Mucosa of rectum (tissue), 2 donors: Measurements from ENCODE around the gene CRHR2.
"Not testable (repeated sequence)": the region's sequence is repeated elsewhere in the genome, so short reads cannot be mapped to it uniquely, and the experiment has no call there.

Experiments
- H3K27ac ChIP-seq, 2 donors: one replicate each; pipeline ENCODE4 v1.7.0; 2013; ENCODE audit warnings: inconsistent platforms in 2 of 2, low read depth in 2 of 2, low read length in 2 of 2
- H3K27me3 ChIP-seq, 2 donors: one replicate each; pipeline ENCODE4 v1.7.0; 2013; ENCODE audit warnings: low read length in 2 of 2; ENCODE audit not compliant: control insufficient read depth in 2 of 2, insufficient read depth in 2 of 2
- H3K36me3 ChIP-seq, 2 donors: one replicate each; pipeline ENCODE4 v1.7.0; 2013; ENCODE audit warnings: low read length in 2 of 2; ENCODE audit not compliant: control insufficient read depth in 2 of 2, insufficient read depth in 2 of 2
- H3K4me1 ChIP-seq, 2 donors: one replicate each; pipeline ENCODE4 v1.7.0; 2013; ENCODE audit warnings: low read length in 2 of 2, mild to moderate bottlenecking in 1 of 2; ENCODE audit not compliant: control insufficient read depth in 2 of 2, insufficient read depth in 2 of 2
- H3K4me3 ChIP-seq, 2 donors: one replicate each; pipeline ENCODE4 v1.7.0; 2013; ENCODE audit warnings: low read length in 2 of 2
- H3K9ac ChIP-seq, 2 donors: one replicate each; pipeline ENCODE4 v1.7.0; 2013; ENCODE audit warnings: low read length in 2 of 2, low read depth in 1 of 2, mild to moderate bottlenecking in 1 of 2
- H3K9me3 ChIP-seq, 2 donors: one replicate each; pipeline ENCODE4 v1.7.0; 2013; ENCODE audit warnings: low read length in 2 of 2; ENCODE audit not compliant: control insufficient read depth in 2 of 2
- donor health status: healthy.
- donor health status: Normal muscosa, but diverticular disease.

The CRHR2 gene

DNA sequence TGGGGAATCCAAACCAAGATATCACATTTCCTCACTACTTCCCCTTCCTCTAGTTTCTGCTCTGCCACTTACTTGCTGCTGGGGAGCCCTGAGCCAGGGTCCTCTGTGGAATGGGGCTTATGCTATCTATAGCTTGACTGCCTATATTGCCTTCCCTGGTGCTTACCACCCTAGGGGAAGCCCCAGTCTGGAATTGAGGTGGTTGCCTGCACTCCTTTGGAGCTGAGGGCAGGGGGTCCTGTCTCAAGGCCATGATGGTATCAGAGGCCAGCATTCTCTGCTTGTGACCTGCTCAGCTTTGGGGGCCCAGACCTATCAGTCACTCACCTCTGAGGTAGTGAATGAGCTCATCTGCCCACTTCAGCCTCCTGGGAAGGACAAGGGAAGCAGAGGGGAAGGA, 40.4 kb upstream of the CRHR2 start:
- H3K27ac ChIP-seq = no peak overlapping the region
- H3K36me3 ChIP-seq = no peaks in the 10 kb centered on the region
- H3K9ac ChIP-seq = no peak overlapping the region
- no peak overlapping the region for H3K4me3 ChIP-seq
- peaks cover 3 to 5% of the 10 kb centered on the region in 2 donors for H3K9me3 ChIP-seq
- no peaks in the 10 kb centered on the region for H3K27me3 ChIP-seq
- H3K4me1 ChIP-seq = no peaks in the 10 kb centered on the region

DNA sequence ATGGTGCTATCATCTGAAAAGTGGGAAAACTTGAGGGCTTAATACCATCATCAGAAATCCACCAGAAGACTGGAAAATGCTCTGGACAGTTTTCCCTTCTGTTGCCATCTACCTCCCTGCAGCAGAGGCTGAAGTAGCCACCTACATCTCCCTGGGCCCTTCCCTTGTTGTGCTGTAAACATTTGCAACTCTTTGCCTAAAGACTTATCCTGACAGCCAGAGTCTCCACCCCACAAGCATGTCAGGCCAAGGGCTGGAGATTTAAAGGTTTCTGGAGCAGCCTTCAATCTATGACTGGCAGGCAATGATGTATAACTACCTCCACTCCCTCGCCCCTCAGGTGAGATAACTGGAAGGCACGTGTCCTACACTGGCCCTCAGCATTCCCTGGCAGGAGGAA, 39.9 kb upstream of the CRHR2 start:
- no peak overlapping the region for H3K27ac ChIP-seq
- H3K27me3 ChIP-seq = no peaks in the 10 kb centered on the region
- H3K4me1 ChIP-seq = no peaks in the 10 kb centered on the region

DNA sequence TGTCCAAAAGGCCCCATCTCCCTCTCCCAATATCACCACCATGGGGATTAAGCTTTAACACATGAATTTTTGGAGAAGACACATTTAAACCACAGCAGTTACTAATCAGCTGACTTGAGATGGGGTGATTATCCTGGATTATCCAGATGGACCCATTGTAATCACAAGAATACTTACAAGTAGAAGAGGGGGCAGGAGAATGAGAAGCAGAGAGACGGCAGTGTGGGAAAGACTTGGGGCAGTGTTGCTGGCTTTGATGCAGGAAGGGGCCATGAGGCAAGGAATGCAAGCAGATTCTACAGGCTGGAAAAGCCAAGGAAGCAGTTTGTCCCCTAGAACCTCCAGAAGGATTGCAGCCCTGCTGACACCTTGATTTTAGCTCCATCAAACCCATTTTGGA, 39.0 kb upstream of the CRHR2 start:
- Histone ChIP-seq H3K9me3 (peaks cover 3 to 5% of the 10 kb centered on the region in 2 donors), H3K9ac (no peak overlapping the region), H3K27ac (no peak overlapping the region), H3K4me1 (no peaks in the 10 kb centered on the region), H3K36me3 (no peaks in the 10 kb centered on the region), H3K27me3 (no peaks in the 10 kb centered on the region), H3K4me3 (no peak overlapping the region)

More for the DNA sequence above, 39.9 kb upstream of the CRHR2 start:
- Histone ChIP-seq H3K36me3 (no peaks in the 10 kb centered on the region), H3K4me3 (no peak overlapping the region), H3K9ac (no peak overlapping the region), H3K9me3 (peaks cover 3 to 5% of the 10 kb centered on the region in 2 donors)

DNA sequence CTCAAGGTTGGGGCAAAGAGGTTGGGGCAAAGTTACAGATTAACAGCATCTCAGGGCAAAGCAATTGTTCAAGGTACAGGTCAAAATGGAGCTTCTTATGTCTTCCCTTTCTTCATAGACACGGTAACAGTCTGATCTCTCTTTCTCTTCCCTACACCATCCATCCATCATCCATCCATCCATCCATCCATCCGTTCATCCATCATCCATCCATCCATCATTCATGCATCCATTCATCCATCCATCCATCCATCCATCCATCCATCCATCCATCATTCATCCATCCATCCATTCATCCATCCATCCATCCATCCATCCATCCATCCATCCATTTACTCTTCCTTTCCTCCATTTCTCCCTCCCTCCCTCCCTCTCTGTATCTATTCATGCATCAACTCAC, 37.2 kb upstream of the CRHR2 start:
- H3K4me3 ChIP-seq, H3K27ac ChIP-seq, H3K36me3 ChIP-seq, H3K4me1 ChIP-seq, H3K9ac ChIP-seq, H3K27me3 ChIP-seq, H3K9me3 ChIP-seq: not testable (repeated sequence)

DNA sequence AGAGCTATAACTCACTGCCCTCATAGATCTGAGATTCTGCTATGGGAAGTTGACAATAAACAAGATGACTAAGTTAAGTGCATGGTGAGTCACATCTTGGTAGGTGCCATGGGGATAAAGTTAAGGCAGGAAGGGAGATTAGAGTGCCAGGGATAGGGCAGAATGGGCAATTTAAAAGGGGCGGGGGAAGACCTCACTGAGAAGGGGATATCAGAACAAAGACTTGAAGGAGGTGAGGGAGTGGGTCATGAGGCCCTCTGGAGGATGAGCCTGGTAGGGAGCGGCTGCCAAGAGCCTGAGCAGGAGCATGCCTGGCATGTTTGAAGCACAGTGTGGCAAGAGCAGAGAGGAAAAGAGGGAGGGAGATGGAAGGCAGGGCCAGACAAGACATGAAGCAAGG, 34.9 kb upstream of the CRHR2 start:
- Histone ChIP-seq H3K27me3 (no peaks in the 10 kb centered on the region), H3K4me3 (no peak overlapping the region), H3K36me3 (no peaks in the 10 kb centered on the region), H3K9me3 (peaks cover 3 to 5% of the 10 kb centered on the region in 2 donors), H3K9ac (no peak overlapping the region), H3K27ac (no peak overlapping the region), H3K4me1 (no peaks in the 10 kb centered on the region)

DNA sequence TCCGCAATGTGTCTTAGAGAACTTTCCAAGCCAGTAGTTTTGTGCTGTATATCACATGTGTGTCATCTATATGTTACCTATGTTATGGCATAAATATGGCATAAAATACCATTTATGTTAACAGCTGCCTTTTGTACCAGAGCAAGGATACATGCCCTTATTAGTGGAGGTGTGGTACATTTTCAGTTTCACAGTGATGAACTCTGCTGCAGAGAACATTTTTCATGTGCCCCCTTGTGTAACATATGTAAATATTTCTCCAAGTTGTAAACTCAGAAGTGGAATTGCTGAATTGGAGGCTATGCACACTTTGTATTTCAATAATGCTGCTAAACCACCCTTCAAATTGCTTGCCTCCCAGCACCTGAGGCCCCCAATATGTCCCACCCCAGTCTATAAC, 31.9 kb upstream of the CRHR2 start:
- Histone ChIP-seq H3K4me3 (no peak overlapping the region), H3K4me1 (no peaks in the 10 kb centered on the region), H3K36me3 (no peaks in the 10 kb centered on the region), H3K9me3 (peaks cover 0 to 3% of the 10 kb centered on the region in 2 donors), H3K27me3 (no peaks in the 10 kb centered on the region), H3K9ac (no peak overlapping the region), H3K27ac (no peak overlapping the region)

DNA sequence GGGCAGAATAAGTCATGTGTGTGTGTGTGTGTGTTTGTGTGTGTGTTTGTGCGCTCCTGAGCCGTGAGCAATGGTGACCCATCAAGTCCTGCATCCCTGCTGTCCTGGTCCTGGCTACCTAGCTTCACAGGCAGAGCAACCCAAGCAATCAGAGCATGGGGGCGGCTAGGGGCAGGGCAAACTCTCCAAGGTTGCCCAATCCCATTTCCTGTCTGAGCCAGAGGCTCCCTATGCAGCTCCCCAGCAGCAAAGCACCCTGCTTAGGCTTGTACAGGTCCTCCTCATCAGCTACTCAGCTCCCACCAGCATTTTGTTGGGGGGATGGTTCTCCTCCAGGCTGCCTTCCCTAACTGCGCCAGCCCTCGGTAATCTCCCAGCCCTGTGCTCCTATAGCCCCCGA, 31.1 kb upstream of the CRHR2 start:
- H3K36me3 ChIP-seq = no peaks in the 10 kb centered on the region
- no peak overlapping the region for H3K9ac ChIP-seq

DNA sequence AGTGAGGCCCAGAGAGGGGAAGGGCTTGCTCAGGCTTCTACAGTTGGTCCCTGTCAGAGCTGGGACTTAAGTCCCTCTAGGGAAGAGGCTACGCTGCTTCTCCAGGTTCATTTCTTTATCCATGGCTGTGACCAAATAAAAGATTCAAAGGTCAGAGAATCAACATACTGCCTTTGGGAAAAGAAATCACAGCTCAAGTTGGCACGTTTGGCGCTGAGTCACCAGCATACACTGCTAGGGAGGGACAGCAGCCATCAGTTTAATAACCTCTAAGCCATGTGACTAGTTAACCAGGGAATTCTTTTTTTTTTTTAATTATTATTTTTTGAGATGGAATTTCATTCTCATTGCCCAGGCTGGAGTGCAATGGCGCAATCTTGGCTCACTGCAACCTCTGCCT, 28.4 kb upstream of the CRHR2 start:
- H3K9me3 ChIP-seq = no peaks in the 10 kb centered on the region
- no peaks in the 10 kb centered on the region for H3K36me3 ChIP-seq
- H3K4me3 ChIP-seq = no peak overlapping the region
- H3K27ac ChIP-seq = no peak overlapping the region
- H3K27me3 ChIP-seq = no peaks in the 10 kb centered on the region
- no peak overlapping the region for H3K9ac ChIP-seq
- peaks cover 0 to 3% of the 10 kb centered on the region in 2 donors for H3K4me1 ChIP-seq

More for the DNA sequence above, 31.1 kb upstream of the CRHR2 start:
- no peaks in the 10 kb centered on the region for H3K4me1 ChIP-seq
- H3K27me3 ChIP-seq = no peaks in the 10 kb centered on the region
- H3K4me3 ChIP-seq = no peak overlapping the region
- H3K9me3 ChIP-seq = peaks cover 0 to 3% of the 10 kb centered on the region in 2 donors
- no peak overlapping the region for H3K27ac ChIP-seq

DNA sequence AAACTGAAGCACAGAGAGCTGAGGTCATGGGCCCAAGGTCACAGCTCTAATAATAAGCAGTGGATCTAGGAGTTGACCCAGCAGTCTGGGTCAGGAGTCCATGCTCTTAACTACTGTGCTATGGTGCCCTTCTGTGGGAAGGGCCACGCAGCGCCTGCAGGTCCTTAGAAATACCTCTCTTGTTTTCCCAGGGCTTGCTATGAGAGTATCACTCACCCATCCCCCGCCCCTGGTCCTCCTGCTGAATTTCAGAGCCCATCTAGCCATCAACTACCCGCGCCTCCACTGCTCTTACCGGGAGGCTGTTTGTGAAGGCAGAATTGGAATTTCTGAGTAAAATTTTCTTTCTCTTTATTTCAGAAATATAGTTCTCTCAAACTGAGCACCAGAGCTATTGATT, 27.3 kb upstream of the CRHR2 start:
- H3K9ac ChIP-seq = no peak overlapping the region
- no peak overlapping the region for H3K27ac ChIP-seq
- H3K9me3 ChIP-seq = no peaks in the 10 kb centered on the region
- no peaks in the 10 kb centered on the region for H3K36me3 ChIP-seq
- H3K27me3 ChIP-seq = no peaks in the 10 kb centered on the region
- H3K4me1 ChIP-seq = peaks cover 0 to 3% of the 10 kb centered on the region in 2 donors
- no peak overlapping the region for H3K4me3 ChIP-seq

DNA sequence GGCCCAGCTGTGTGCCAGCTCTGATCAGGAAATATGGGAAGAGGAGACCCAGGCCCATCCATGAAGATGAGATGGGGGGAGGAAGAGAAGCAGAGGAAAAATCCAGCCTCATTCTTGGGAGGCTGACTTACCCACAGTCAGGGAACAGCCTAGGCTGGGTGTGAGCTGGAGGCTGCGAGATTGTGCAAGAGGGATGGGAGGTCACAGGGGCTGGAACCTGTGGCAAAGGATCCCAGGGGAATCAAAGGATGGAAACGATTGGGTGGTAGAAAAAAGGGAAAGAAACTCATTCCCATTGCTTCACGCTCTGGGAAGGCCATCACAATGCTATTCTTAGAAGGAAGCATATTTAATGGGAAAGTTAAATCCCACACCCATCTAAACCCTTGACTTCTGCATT, 26.7 kb upstream of the CRHR2 start:
- Histone ChIP-seq H3K9ac (no peak overlapping the region), H3K4me3 (no peak overlapping the region), H3K9me3 (no peaks in the 10 kb centered on the region), H3K27ac (no peak overlapping the region), H3K4me1 (peaks cover 0 to 3% of the 10 kb centered on the region in 2 donors), H3K27me3 (no peaks in the 10 kb centered on the region), H3K36me3 (no peaks in the 10 kb centered on the region)

DNA sequence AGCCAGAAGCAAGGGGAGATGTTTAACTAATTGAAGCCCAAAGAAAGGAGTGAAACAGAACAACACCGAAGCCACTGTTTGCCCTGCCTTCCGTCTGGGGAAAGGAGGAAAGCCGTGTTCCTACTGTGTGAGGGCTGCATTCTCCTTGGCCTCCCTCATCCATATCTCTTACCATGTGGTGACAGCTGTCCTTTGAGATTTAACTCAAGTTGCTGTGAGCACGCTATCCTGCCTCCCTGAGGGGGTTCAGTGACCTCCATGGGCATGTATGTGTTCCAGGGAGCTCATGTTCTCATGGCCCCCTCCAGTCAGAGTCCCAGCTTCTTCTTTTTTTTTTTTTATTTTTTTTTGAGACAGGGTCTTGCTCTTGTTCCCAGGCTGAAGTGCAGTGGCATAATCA, 26.2 kb upstream of the CRHR2 start:
- peaks cover 0 to 3% of the 10 kb centered on the region in 2 donors for H3K4me1 ChIP-seq
- no peak overlapping the region for H3K27ac ChIP-seq
- H3K27me3 ChIP-seq = no peaks in the 10 kb centered on the region
- no peaks in the 10 kb centered on the region for H3K9me3 ChIP-seq
- no peaks in the 10 kb centered on the region for H3K36me3 ChIP-seq
- H3K9ac ChIP-seq = no peak overlapping the region
- H3K4me3 ChIP-seq = no peak overlapping the region
